GM12878 (cell line): ENCODE results near the gene ATXN1. TPM values are rescaled to one million over a fixed set of nuclear protein-coding genes. Genes with fewer than 3 reads are reported as not detected.

ENCODE experiments used
- ATF2 ChIP-seq: IDR thresholded peaks from 2 replicates; pipeline ENCODE4 v1.6.1; 2012; ENCODE audit warnings: low read length, inconsistent platforms
- BCL11A ChIP-seq: IDR thresholded peaks from 2 replicates; pipeline ENCODE4 v1.6.1; 2011; ENCODE audit warnings: low read depth, low read length
- BRCA1 ChIP-seq: IDR thresholded peaks from 2 replicates; pipeline ENCODE4 v1.6.1; 2011; ENCODE audit warnings: low read depth, low read length, improper control_type of control experiment
- CREB1 ChIP-seq: IDR thresholded peaks from 2 replicates; pipeline ENCODE4 v1.6.1; 2012; ENCODE audit warnings: low read depth, mild to moderate bottlenecking, inconsistent platforms
- CREM ChIP-seq: IDR thresholded peaks from 2 replicates; pipeline ENCODE4 v1.6.1; 2014; ENCODE audit warnings: antibody characterized with exemption, low read depth
- FOXM1 ChIP-seq: IDR thresholded peaks from 2 replicates; pipeline ENCODE4 v1.6.1; 2012; ENCODE audit warnings: low read depth, mild to moderate bottlenecking, inconsistent platforms, low read length, moderate library complexity
- GATAD2B ChIP-seq: fragments of 450-650 bp; conservative IDR thresholded peaks from 2 replicates; pipeline ENCODE4 v1.6.1; 2017; ENCODE audit warnings: low read depth, mild to moderate bottlenecking, moderate library complexity
- HDGF ChIP-seq: fragments of 450-650 bp; IDR thresholded peaks from 2 replicates; pipeline ENCODE4 v1.6.1; 2016; ENCODE audit warnings: antibody characterized with exemption
- MEF2A ChIP-seq: IDR thresholded peaks from 2 replicates; pipeline ENCODE4 v1.6.1; 2011; ENCODE audit warnings: low read depth, mild to moderate bottlenecking, low read length, moderate library complexity; ENCODE audit not compliant: insufficient read depth
- MEF2B ChIP-seq: fragments of 450-650 bp; IDR thresholded peaks from 2 replicates; pipeline ENCODE4 v1.6.1; 2018; ENCODE audit warnings: mild to moderate bottlenecking, moderate library complexity; ENCODE audit not compliant: partially characterized antibody, poor library complexity, severe bottlenecking
- MTA3 ChIP-seq: IDR thresholded peaks from 2 replicates; pipeline ENCODE4 v1.6.1; 2012; ENCODE audit warnings: low read length, inconsistent platforms, borderline replicate concordance
- PAX8 ChIP-seq: fragments of 450-650 bp; IDR thresholded peaks from 2 replicates; pipeline ENCODE4 v1.6.1; 2017; ENCODE audit warnings: mild to moderate bottlenecking, moderate library complexity
- SIN3A ChIP-seq: IDR thresholded peaks from 2 replicates; pipeline ENCODE4 v1.6.1; 2012; ENCODE audit warnings: low read depth, low read length, improper control_type of control experiment
- SIX5 ChIP-seq: IDR thresholded peaks from 2 replicates; pipeline ENCODE4 v1.6.1; 2011; ENCODE audit warnings: mild to moderate bottlenecking, low read depth, low read length, moderate library complexity; ENCODE audit not compliant: severe bottlenecking
- SMAD5 ChIP-seq: IDR thresholded peaks from 2 replicates; pipeline ENCODE4 v1.6.1; 2016; ENCODE audit warnings: antibody characterized with exemption, low read depth
- SMARCA5 ChIP-seq: fragments of 450-650 bp; IDR thresholded peaks from 2 replicates; pipeline ENCODE4 v1.6.1; 2017; ENCODE audit warnings: mild to moderate bottlenecking
- TARDBP ChIP-seq: IDR thresholded peaks from 2 replicates; pipeline ENCODE4 v1.6.1; 2016; ENCODE audit warnings: borderline replicate concordance
- polyA plus RNA-seq, 11 experiments: library from polyadenylated mRNA; depleted of rRNA in 4 of 11; unstranded in 6 of 11; stranded (reverse) in 5 of 11; fragments of >200 nt; fragmentation: Nextera tagmentation in 4 of 11; fragmentation: Illumina TruSeq in 1 of 11; extraction: Ambion mirVana in 4 of 11; extraction: Trizol in 1 of 11; gene quantifications; 1 replicate in 1 of 11; 2 replicates in 10 of 11; pipeline versions ENCODE4 v1.2.1 to v1.2.3, GENCODE V29; 2011 to 2016; ENCODE audit warnings: inconsistent platforms in 2 of 11, missing spikeins in 2 of 11, low read depth in 1 of 11
- total RNA-seq, 4 experiments: library from RNA; depleted of rRNA in 3 of 4; stranded (reverse); fragments of >200 nt in 3 of 4; fragmentation: Illumina TruSeq in 1 of 4; extraction: Trizol in 1 of 4; gene quantifications; 2 replicates each; pipeline versions ENCODE4 v1.2.1 to v1.2.3, GENCODE V29; 2013 to 2021
- TF ChIP-seq, protein P1 (sequence below): IDR thresholded peaks from 2 replicates; pipeline ENCODE4 v1.6.1; 2011; ENCODE audit warnings: borderline replicate concordance, low read depth, mild to moderate bottlenecking, moderate library complexity, low read length; ENCODE audit not compliant: insufficient read depth, poor library complexity, severe bottlenecking
- TF ChIP-seq, protein P2 (sequence below): fragments of 450-650 bp; IDR thresholded peaks from 2 replicates; pipeline ENCODE4 v1.6.1; 2017; ENCODE audit warnings: mild to moderate bottlenecking, moderate library complexity
- TF ChIP-seq, protein P3 (sequence below): fragments of 150-350 bp; IDR thresholded peaks from 2 replicates; pipeline ENCODE4 v1.6.1; 2016; ENCODE audit warnings: low read depth, low read length
- TF ChIP-seq, protein P4 (sequence below): IDR thresholded peaks from 2 replicates; pipeline ENCODE4 v1.6.1; 2012; ENCODE audit warnings: low read depth, low read length, improper control_type of control experiment

Gene ATXN1
- total and polyA plus RNA-seq, 10 of the 15 experiments (the other 5 are each of a cell fraction or from before 2014, with no cell fraction given): 12.2 to 51.2 (median 20.5) TPM

- TF ChIP-seq, protein P1, sequence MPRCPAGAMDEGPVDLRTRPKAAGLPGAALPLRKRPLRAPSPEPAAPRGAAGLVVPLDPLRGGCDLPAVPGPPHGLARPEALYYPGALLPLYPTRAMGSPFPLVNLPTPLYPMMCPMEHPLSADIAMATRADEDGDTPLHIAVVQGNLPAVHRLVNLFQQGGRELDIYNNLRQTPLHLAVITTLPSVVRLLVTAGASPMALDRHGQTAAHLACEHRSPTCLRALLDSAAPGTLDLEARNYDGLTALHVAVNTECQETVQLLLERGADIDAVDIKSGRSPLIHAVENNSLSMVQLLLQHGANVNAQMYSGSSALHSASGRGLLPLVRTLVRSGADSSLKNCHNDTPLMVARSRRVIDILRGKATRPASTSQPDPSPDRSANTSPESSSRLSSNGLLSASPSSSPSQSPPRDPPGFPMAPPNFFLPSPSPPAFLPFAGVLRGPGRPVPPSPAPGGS: peak; percentile 36
- TF ChIP-seq MTA3: peak; percentile 44; the same call in 1 of the 2 replicates
- TF ChIP-seq SIX5: no peak
- no peak for TF ChIP-seq CREB1
- TF ChIP-seq, protein P2, sequence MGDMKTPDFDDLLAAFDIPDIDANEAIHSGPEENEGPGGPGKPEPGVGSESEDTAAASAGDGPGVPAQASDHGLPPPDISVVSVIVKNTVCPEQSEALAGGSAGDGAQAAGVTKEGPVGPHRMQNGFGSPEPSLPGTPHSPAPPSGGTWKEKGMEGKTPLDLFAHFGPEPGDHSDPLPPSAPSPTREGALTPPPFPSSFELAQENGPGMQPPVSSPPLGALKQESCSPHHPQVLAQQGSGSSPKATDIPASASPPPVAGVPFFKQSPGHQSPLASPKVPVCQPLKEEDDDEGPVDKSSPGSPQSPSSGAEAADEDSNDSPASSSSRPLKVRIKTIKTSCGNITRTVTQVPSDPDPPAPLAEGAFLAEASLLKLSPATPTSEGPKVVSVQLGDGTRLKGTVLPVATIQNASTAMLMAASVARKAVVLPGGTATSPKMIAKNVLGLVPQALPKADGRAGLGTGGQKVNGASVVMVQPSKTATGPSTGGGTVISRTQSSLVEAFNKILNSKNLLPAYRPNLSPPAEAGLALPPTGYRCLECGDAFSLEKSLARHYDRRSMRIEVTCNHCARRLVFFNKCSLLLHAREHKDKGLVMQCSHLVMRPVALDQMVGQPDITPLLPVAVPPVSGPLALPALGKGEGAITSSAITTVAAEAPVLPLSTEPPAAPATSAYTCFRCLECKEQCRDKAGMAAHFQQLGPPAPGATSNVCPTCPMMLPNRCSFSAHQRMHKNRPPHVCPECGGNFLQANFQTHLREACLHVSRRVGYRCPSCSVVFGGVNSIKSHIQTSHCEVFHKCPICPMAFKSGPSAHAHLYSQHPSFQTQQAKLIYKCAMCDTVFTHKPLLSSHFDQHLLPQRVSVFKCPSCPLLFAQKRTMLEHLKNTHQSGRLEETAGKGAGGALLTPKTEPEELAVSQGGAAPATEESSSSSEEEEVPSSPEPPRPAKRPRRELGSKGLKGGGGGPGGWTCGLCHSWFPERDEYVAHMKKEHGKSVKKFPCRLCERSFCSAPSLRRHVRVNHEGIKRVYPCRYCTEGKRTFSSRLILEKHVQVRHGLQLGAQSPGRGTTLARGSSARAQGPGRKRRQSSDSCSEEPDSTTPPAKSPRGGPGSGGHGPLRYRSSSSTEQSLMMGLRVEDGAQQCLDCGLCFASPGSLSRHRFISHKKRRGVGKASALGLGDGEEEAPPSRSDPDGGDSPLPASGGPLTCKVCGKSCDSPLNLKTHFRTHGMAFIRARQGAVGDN: no peak
- TF ChIP-seq ATF2: peak; percentile 63
- no peak for TF ChIP-seq BRCA1
- no peak for TF ChIP-seq MEF2B
- TF ChIP-seq, protein P3, sequence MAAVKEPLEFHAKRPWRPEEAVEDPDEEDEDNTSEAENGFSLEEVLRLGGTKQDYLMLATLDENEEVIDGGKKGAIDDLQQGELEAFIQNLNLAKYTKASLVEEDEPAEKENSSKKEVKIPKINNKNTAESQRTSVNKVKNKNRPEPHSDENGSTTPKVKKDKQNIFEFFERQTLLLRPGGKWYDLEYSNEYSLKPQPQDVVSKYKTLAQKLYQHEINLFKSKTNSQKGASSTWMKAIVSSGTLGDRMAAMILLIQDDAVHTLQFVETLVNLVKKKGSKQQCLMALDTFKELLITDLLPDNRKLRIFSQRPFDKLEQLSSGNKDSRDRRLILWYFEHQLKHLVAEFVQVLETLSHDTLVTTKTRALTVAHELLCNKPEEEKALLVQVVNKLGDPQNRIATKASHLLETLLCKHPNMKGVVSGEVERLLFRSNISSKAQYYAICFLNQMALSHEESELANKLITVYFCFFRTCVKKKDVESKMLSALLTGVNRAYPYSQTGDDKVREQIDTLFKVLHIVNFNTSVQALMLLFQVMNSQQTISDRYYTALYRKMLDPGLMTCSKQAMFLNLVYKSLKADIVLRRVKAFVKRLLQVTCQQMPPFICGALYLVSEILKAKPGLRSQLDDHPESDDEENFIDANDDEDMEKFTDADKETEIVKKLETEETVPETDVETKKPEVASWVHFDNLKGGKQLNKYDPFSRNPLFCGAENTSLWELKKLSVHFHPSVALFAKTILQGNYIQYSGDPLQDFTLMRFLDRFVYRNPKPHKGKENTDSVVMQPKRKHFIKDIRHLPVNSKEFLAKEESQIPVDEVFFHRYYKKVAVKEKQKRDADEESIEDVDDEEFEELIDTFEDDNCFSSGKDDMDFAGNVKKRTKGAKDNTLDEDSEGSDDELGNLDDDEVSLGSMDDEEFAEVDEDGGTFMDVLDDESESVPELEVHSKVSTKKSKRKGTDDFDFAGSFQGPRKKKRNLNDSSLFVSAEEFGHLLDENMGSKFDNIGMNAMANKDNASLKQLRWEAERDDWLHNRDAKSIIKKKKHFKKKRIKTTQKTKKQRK: no peak
- no peak for TF ChIP-seq PAX8
- no peak for TF ChIP-seq GATAD2B
- no peak for TF ChIP-seq SIN3A
- peak; percentile 70; the same call in 1 of the 2 replicates for TF ChIP-seq FOXM1
- TF ChIP-seq CREM: peak; percentile 42; the same call in 1 of the 2 replicates
- peak; percentile 68; the same call in 1 of the 2 replicates for TF ChIP-seq HDGF
- TF ChIP-seq SMARCA5: no peak
- 0 out of 2 replicates have a peak, but pooled peaks have one; percentile 51 for TF ChIP-seq BCL11A
- TF ChIP-seq TARDBP: no peak
- TF ChIP-seq MEF2A: 0 out of 2 replicates have a peak, but pooled peaks have one; percentile 52
- TF ChIP-seq, protein P4, sequence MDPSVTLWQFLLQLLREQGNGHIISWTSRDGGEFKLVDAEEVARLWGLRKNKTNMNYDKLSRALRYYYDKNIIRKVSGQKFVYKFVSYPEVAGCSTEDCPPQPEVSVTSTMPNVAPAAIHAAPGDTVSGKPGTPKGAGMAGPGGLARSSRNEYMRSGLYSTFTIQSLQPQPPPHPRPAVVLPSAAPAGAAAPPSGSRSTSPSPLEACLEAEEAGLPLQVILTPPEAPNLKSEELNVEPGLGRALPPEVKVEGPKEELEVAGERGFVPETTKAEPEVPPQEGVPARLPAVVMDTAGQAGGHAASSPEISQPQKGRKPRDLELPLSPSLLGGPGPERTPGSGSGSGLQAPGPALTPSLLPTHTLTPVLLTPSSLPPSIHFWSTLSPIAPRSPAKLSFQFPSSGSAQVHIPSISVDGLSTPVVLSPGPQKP: no peak
- no peak for TF ChIP-seq SMAD5
These were observed 103.5 kb downstream of the ATXN1 start (continued) for GRCh38 chr6:16657768-16658167.
